DMS153 treated with DMSO at 0.1 percent for 48 hours (cell line): ENCODE data around the gene SLC37A3.
"Not testable (repeated sequence)": the region's sequence is repeated elsewhere in the genome, so short reads cannot be mapped to it uniquely, and the experiment has no call there.

Source experiments
- DNase-seq: peaks from one replicate; lab custom pipeline; 2025; ENCODE audit not compliant: unreplicated experiment; lab: John Stamatoyannopoulos, UW

Gene SLC37A3

GRCh38 chr7:140397784-140398750, at the start of gene SLC37A3:
SLC37A3 (minus strand) TSS chr7:140398530; CDS start chr7:140382526, 16,004 bp downstream.
- peak; percentile 60 for DNase-seq

GRCh38 chr7:140447841-140448240, 49.5 kb upstream of the SLC37A3 start:
- DNase-seq: no peak

- DNase-seq: no peak
These were observed 48.1 kb upstream of the SLC37A3 start for GRCh38 chr7:140446467-140446866.

- DNase-seq: no peak
These were observed 43.2 kb upstream of the SLC37A3 start for GRCh38 chr7:140441519-140441918.

GRCh38 chr7:140440593-140440992, 42.3 kb upstream of the SLC37A3 start:
- no peak for DNase-seq

GRCh38 chr7:140439359-140439758, 41.0 kb upstream of the SLC37A3 start:
- no peak for DNase-seq

GRCh38 chr7:140435252-140435895, 37.0 kb upstream of the SLC37A3 start:
- no peak for DNase-seq

- DNase-seq: no peak
These were observed 35.1 kb upstream of the SLC37A3 start for GRCh38 chr7:140433396-140433795.

GRCh38 chr7:140426130-140426529, 27.8 kb upstream of the SLC37A3 start:
- DNase-seq: no peak

- no peak for DNase-seq
These were observed 27.4 kb upstream of the SLC37A3 start for GRCh38 chr7:140425718-140426117.

- DNase-seq: no peak
These were observed 25.2 kb upstream of the SLC37A3 start for GRCh38 chr7:140423501-140423900.

GRCh38 chr7:140421521-140421920, 23.2 kb upstream of the SLC37A3 start:
- no peak for DNase-seq

- no peak for DNase-seq
These were observed 20.3 kb upstream of the SLC37A3 start for GRCh38 chr7:140418653-140419052.

- DNase-seq: not testable (repeated sequence)
These were observed 19.8 kb upstream of the SLC37A3 start for GRCh38 chr7:140418156-140418472.

- peak; percentile 58 for DNase-seq
These were observed 19.3 kb upstream of the SLC37A3 start for GRCh38 chr7:140417456-140418155.

GRCh38 chr7:140416560-140416959, 18.2 kb upstream of the SLC37A3 start:
- peak; percentile 3 for DNase-seq

- DNase-seq: not testable (repeated sequence)
These were observed 17.5 kb upstream of the SLC37A3 start for GRCh38 chr7:140415816-140416215.

GRCh38 chr7:140415361-140415760, 17.0 kb upstream of the SLC37A3 start:
- DNase-seq: no peak

- no peak for DNase-seq
These were observed 6.3 kb upstream of the SLC37A3 start for GRCh38 chr7:140404565-140405065.

- DNase-seq: peak; percentile 76
These were observed 5.7 kb upstream of the SLC37A3 start, which contains the start of gene RAB19 for GRCh38 chr7:140403878-140404564. RAB19 (plus strand) TSS chr7:140404058; CDS start chr7:140407647, 3,589 bp downstream.
